Measurements from ENCODE around the gene ANGPTL2. TPM values are rescaled to one million over a fixed set of nuclear protein-coding genes. Genes with fewer than 3 reads are reported as not detected.

Gene ANGPTL2
- total RNA-seq, 1 donor from 2014 or later = 19.4 TPM

DNA sequence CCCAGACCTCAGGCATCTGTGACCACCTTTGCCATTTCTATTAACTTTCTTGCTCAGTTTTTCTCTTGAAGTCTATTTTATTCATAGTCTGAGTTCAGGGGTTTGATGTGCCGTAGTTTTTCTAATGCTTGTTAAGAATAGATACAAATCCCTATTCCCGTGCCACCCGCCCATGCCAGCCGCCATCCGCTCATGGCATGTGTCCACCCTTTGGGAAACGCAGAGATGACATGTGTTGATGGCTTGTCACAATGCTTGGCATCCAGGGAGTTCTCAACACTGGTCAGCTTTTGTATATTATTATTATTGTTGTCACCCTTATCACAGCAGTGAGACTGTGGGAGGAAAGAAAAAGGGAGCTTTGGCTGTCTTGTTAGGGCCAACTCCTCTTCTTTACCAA is 17.3 kb upstream of the ANGPTL2 start:
- Histone ChIP-seq H3K27ac (no peak overlapping the region), H3K36me3 (no peaks in the 10 kb centered on the region), H3K9me3 (no peaks in the 10 kb centered on the region), H3K4me3 (no peak overlapping the region), H3K4me1 (peaks cover 17% of the 10 kb centered on the region), H3K27me3 (no peaks in the 10 kb centered on the region)
- intact Hi-C loops (cut with DNase I) = no loop called here
- TF ChIP-seq, protein P1, sequence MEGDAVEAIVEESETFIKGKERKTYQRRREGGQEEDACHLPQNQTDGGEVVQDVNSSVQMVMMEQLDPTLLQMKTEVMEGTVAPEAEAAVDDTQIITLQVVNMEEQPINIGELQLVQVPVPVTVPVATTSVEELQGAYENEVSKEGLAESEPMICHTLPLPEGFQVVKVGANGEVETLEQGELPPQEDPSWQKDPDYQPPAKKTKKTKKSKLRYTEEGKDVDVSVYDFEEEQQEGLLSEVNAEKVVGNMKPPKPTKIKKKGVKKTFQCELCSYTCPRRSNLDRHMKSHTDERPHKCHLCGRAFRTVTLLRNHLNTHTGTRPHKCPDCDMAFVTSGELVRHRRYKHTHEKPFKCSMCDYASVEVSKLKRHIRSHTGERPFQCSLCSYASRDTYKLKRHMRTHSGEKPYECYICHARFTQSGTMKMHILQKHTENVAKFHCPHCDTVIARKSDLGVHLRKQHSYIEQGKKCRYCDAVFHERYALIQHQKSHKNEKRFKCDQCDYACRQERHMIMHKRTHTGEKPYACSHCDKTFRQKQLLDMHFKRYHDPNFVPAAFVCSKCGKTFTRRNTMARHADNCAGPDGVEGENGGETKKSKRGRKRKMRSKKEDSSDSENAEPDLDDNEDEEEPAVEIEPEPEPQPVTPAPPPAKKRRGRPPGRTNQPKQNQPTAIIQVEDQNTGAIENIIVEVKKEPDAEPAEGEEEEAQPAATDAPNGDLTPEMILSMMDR (IDR thresholded peaks at IDR 0.05) = no peak
- DNase-seq (peak; percentile 50), ATAC-seq (no peak)

DNA sequence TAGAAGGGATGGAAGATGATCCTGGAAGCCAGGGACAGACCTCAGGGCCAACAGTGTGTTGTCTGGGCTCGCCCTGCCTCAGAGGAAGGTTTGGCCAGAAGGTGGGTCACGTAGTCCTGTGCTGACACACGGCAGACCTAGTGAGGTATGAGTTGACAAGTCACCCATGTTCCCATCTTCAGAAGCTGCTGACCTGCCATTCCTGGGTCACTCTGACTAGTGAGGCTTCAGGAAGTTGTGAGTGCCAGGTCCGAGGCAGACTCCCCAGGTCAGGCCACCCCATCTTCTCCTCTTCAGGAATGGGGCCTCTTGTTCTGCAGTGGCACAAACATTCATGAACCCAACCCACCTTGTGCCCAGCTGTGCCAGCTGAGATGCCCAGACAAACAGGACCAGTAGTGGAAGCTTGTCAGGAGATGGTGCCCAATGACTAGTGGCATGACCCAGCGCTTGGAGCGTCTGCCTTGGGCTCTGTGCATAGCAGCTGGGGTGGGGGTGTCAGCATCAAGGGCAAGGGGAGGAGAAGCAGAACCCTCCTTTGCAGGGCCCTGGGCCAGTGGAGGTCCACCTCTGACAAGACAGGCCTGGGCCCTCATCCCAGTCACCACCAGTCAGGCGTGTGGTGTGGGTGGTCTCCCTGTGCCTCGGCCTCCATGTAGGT is 16.8 kb upstream of the ANGPTL2 start:
- DNase-seq (peak; percentile 46), ATAC-seq (no peak)
- Histone ChIP-seq H3K9me3 (no peaks in the 10 kb centered on the region), H3K4me1 (peaks cover 22% of the 10 kb centered on the region), H3K36me3 (no peaks in the 10 kb centered on the region), H3K4me3 (no peak overlapping the region), H3K27ac (no peak overlapping the region), H3K27me3 (no peaks in the 10 kb centered on the region)
- TF ChIP-seq, protein P1 (IDR thresholded peaks at IDR 0.05) = no peak
- intact Hi-C loops (cut with DNase I) = no loop called here

DNA sequence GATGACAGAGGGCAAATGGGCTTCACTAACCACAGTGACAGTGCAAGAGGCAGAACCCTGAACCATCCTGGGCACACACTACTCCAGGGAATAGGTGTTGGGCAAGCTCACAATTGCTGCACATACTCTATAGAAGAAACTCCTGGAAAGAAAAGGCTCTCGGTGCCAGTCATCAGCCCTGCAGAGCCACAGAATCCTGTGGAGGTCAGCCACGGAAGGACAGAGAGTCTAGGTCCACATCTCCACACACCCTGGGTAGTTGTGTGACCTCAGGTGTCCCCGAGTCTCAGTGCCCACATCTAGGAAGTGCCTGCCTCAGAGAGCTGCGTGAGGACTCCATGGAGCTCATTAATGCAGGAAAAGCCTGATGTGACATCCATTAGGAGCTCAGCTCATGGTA is 16.0 kb upstream of the ANGPTL2 start:
- H3K27ac ChIP-seq = no peak overlapping the region
- H3K27me3 ChIP-seq = no peaks in the 10 kb centered on the region
- intact Hi-C loops (cut with DNase I) = no loop called here
- H3K4me1 ChIP-seq = peaks cover 28% of the 10 kb centered on the region
- DNase-seq = no peak
- H3K4me3 ChIP-seq = no peak overlapping the region
- H3K36me3 ChIP-seq = no peaks in the 10 kb centered on the region
- no peaks in the 10 kb centered on the region for H3K9me3 ChIP-seq
- no peak for ATAC-seq
- TF ChIP-seq, protein P1 (IDR thresholded peaks at IDR 0.05) = no peak

DNA sequence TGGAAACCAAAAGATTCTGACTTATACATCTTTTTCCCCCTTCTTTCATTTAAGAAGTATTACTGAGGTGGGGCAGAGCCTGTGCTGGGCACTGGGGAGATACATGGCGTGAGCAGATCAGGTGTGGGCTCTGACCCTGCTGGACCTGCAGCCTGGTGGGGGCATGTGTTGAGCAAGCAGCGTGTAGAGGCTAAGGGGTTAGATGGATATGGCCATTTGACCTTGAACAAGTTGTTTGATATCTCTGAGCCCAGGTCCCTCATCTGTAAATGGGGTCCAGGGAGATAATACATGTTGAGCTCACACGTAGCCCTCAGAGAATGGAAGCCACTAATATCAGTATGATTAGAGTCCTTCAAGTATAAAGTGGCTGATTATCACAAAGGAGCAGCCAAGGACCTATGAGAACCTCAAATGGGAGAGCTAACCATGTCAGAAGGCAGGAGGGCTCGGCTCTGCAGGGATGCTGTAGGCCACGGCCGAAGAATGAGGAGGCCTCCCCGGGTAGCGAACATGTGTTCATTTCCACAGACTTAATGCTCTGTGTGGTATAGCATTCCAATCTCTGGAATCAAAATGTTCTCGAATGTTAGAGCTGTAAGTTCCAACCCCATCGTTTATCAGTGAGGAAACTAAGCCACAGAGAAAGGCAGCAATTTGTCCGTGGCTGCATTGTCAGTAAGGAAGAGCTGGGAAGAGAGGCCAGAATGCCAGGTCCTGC is 15.4 kb upstream of the ANGPTL2 start:
- H3K27me3 ChIP-seq = no peaks in the 10 kb centered on the region
- ATAC-seq = no peak
- intact Hi-C loops (cut with DNase I) = no loop called here
- DNase-seq = no peak
- no peak overlapping the region for H3K27ac ChIP-seq
- no peaks in the 10 kb centered on the region for H3K9me3 ChIP-seq
- TF ChIP-seq, protein P1 (IDR thresholded peaks at IDR 0.05) = no peak
- no peak overlapping the region for H3K4me3 ChIP-seq
- H3K36me3 ChIP-seq = no peaks in the 10 kb centered on the region
- H3K4me1 ChIP-seq = peaks cover 28% of the 10 kb centered on the region

DNA sequence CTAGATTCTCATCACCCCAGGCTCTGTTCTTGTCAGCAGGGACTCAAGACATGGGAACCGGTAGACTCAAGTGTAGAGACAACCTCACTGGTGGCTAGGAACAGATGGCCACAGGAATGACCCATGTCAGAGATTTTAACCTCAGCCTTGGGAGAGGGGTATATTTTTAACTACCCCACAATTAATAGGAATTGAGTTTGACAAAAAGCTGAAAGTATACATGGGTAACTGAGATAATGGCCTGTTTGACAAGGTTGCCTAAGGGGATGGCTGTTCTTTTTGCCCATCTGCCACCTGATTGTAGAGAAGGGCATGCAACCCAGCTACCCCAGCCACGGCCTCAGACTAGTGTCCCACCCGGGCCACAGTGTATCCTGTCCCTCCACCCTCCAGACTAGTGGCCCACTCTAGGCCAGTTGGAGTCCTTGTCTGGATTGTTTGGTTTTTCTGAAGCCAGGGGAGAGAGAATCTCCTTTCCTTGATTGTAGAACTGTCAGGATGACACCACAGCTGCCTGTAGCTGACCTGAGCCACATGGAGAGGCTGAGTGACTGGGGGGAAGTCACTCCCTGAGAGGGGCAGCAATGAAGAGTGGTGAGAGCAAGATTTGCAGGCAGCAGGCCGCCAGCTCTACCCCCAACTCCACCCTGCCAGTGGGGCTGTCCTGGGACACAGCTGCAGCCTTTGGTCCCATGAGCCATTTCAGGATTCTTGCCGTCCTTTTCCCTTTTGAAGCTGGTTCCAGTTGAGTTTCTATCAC is 14.6 kb upstream of the ANGPTL2 start:
- Histone ChIP-seq H3K4me1 (peaks cover 27% of the 10 kb centered on the region), H3K27ac (no peak overlapping the region), H3K27me3 (no peaks in the 10 kb centered on the region), H3K9me3 (no peaks in the 10 kb centered on the region), H3K36me3 (no peaks in the 10 kb centered on the region), H3K4me3 (no peak overlapping the region)
- DNase-seq = no peak
- intact Hi-C loops (cut with DNase I) = no loop called here
- no peak for ATAC-seq
- TF ChIP-seq, protein P1 (IDR thresholded peaks at IDR 0.05) = no peak
